Fibroblast of lung (primary cell): ENCODE data around the gene C19orf44.
"Not testable (repeated sequence)": the region's sequence is repeated elsewhere in the genome, so short reads cannot be mapped to it uniquely, and the experiment has no call there.

Experiments used
- CTCF ChIP-seq, 2 donors: IDR thresholded peaks in 1 of 2; conservative IDR thresholded peaks in 1 of 2; 1 replicate in 1 of 2; 2 replicates in 1 of 2; pipeline ENCODE4 v1.5.1; 2011 to 2012; ENCODE audit warnings: low read length in 2 of 2, control low read depth in 1 of 2, inconsistent platforms in 1 of 2, low read depth in 1 of 2, mild to moderate bottlenecking in 1 of 2
- EZH2 ChIP-seq: IDR thresholded peaks from 2 replicates; pipeline ENCODE4 v1.5.1; 2012; ENCODE audit warnings: low read length, control low read depth, mild to moderate bottlenecking; ENCODE audit errors: missing control alignments

- not testable (repeated sequence) for TF ChIP-seq EZH2; CTCF (conservative IDR thresholded peaks at IDR 0.05 in 1 of 2, IDR thresholded peaks at IDR 0.05 in 1 of 2; ENCODE audit: low read depth in 1 of 2, low read length in 2 of 2)
Observed at GRCh38 chr19:16543734-16544133, 47.5 kb downstream of the C19orf44 start.
